HepG2 (cell line): Measurements from ENCODE around the gene CAMKK1. TPM values are rescaled to one million over a fixed set of nuclear protein-coding genes. Genes with fewer than 3 reads are reported as not detected.

Experiments
- ATF1 ChIP-seq: IDR thresholded peaks from 2 replicates; pipeline ENCODE4 v1.6.1; 2016; ENCODE audit warnings: mild to moderate bottlenecking, control low read depth
- CC2D1A ChIP-seq: sonication (generic); formaldehyde crosslinking; IDR thresholded peaks from 2 replicates; pipeline ENCODE4 v1.8.1; 2023; ENCODE audit warnings: mild to moderate bottlenecking, missing genetic modification reagents
- CEBPB ChIP-seq: IDR thresholded peaks from 2 replicates; pipeline ENCODE4 v1.6.1; 2011; ENCODE audit warnings: low read depth, low read length, improper control_type of control experiment, borderline replicate concordance
- DNMT1 ChIP-seq: sonication (generic); formaldehyde crosslinking; IDR thresholded peaks from 2 replicates; pipeline ENCODE4 v1.5.1; 2020; ENCODE audit warnings: mild to moderate bottlenecking, missing genetic modification reagents
- ELF4 ChIP-seq: sonication (generic); formaldehyde crosslinking; IDR thresholded peaks from 2 replicates; pipeline ENCODE4 v1.5.0; 2020; ENCODE audit warnings: missing genetic modification reagents, mild to moderate bottlenecking, moderate library complexity, borderline replicate concordance
- ISX ChIP-seq: sonication (generic); formaldehyde crosslinking; conservative IDR thresholded peaks from 2 replicates; pipeline ENCODE4 v1.5.0; 2020; ENCODE audit warnings: missing genetic modification reagents
- JDP2 ChIP-seq: sonication (generic); formaldehyde crosslinking; IDR thresholded peaks from 2 replicates; pipeline ENCODE4 v1.8.1; 2022; ENCODE audit warnings: missing genetic modification reagents, borderline replicate concordance
- MED13 ChIP-seq: sonication (generic); formaldehyde crosslinking; IDR thresholded peaks from 2 replicates; pipeline ENCODE4 v1.5.0; 2020; ENCODE audit warnings: missing genetic modification reagents
- MEIS2 ChIP-seq: sonication (generic); formaldehyde crosslinking; IDR thresholded peaks from 2 replicates; pipeline ENCODE4 v1.9.0; 2021; ENCODE audit warnings: mild to moderate bottlenecking, missing genetic modification reagents
- NFYC ChIP-seq: IDR thresholded peaks from 2 replicates; pipeline ENCODE4 v1.6.1; 2016; ENCODE audit warnings: missing genetic modification reagents, missing compliant biosample characterization
- SMAD1 ChIP-seq: sonication (generic); formaldehyde crosslinking; IDR thresholded peaks from 2 replicates; pipeline ENCODE4 v1.4.0; 2020; ENCODE audit warnings: missing genetic modification reagents, low read depth, mild to moderate bottlenecking, borderline replicate concordance
- TCF7L2 ChIP-seq: IDR thresholded peaks from 2 replicates; pipeline ENCODE4 v1.6.1; 2011; ENCODE audit warnings: mild to moderate bottlenecking, low read depth, low read length, moderate library complexity
- ZBTB21 ChIP-seq: sonication (generic); formaldehyde crosslinking; IDR thresholded peaks from 2 replicates; pipeline ENCODE4 v1.4.0; 2020; ENCODE audit warnings: missing genetic modification reagents
- ZFP62 ChIP-seq: sonication (generic); formaldehyde crosslinking; IDR thresholded peaks from 2 replicates; pipeline ENCODE4 v1.4.0; 2020; ENCODE audit warnings: missing genetic modification reagents
- ZFP82 ChIP-seq: sonication (generic); formaldehyde crosslinking; IDR thresholded peaks from 2 replicates; pipeline ENCODE4 v1.5.1; 2020; ENCODE audit warnings: mild to moderate bottlenecking, missing genetic modification reagents, borderline replicate concordance
- ZNF124 ChIP-seq: sonication (generic); formaldehyde crosslinking; IDR thresholded peaks from 2 replicates; pipeline ENCODE4 v1.4.0; 2020; ENCODE audit warnings: missing genetic modification reagents
- ZNF260 ChIP-seq: sonication (generic); formaldehyde crosslinking; IDR thresholded peaks from 2 replicates; pipeline ENCODE4 v1.4.0; 2020; ENCODE audit warnings: missing genetic modification reagents, low read depth, mild to moderate bottlenecking, borderline replicate concordance
- ZNF331 ChIP-seq: sonication (generic); formaldehyde crosslinking; IDR thresholded peaks from 2 replicates; pipeline ENCODE4 v1.4.0; 2020; ENCODE audit warnings: missing genetic modification reagents
- ZNF382 ChIP-seq: sonication (generic); formaldehyde crosslinking; IDR thresholded peaks from 2 replicates; pipeline ENCODE4 v1.5.0; 2020; ENCODE audit warnings: missing genetic modification reagents, mild to moderate bottlenecking, borderline replicate concordance
- ZNF44 ChIP-seq: sonication (generic); formaldehyde crosslinking; IDR thresholded peaks from 2 replicates; pipeline ENCODE4 v1.5.1; 2020; ENCODE audit warnings: mild to moderate bottlenecking, missing genetic modification reagents
- ZNF558 ChIP-seq: sonication (generic); formaldehyde crosslinking; IDR thresholded peaks from 2 replicates; pipeline ENCODE4 v1.9.0; 2022; ENCODE audit warnings: mild to moderate bottlenecking, missing genetic modification reagents, borderline replicate concordance
- ZNF562 ChIP-seq: sonication (generic); formaldehyde crosslinking; IDR thresholded peaks from 2 replicates; pipeline ENCODE4 v1.8.0; 2022; ENCODE audit warnings: missing genetic modification reagents, borderline replicate concordance
- ZNF644 ChIP-seq: IDR thresholded peaks from 2 replicates; pipeline ENCODE4 v1.6.1; 2016; ENCODE audit warnings: low read depth
- ZSCAN9 ChIP-seq: IDR thresholded peaks from 2 replicates; pipeline ENCODE4 v1.6.1; 2016; ENCODE audit warnings: borderline replicate concordance
- polyA plus RNA-seq, 8 experiments: library from polyadenylated mRNA; depleted of rRNA in 3 of 8; stranded (reverse) in 7 of 8; unstranded in 1 of 8; fragments of >200 nt; fragmentation: Illumina TruSeq in 4 of 8; extraction: Trizol in 4 of 8; gene quantifications; 2 replicates each; pipeline versions ENCODE4 v1.2.1 to v1.2.3, GENCODE V29; 2011 to 2016; ENCODE audit warnings: low read depth in 4 of 8, missing spikeins in 1 of 8, mixed read lengths in 1 of 8; ENCODE audit not compliant: insufficient read depth in 1 of 8
- total RNA-seq, 5 experiments: library from RNA; depleted of rRNA; stranded (reverse); fragments of >200 nt; fragmentation: Illumina TruSeq; extraction: Trizol; gene quantifications; 2 replicates each; pipeline ENCODE4 v1.2.3, GENCODE V29; 2016; ENCODE audit warnings: low read depth in 1 of 5
- TF ChIP-seq, protein P1 (sequence below): sonication (generic); formaldehyde crosslinking; IDR thresholded peaks from 2 replicates; pipeline ENCODE4 v1.8.0; 2022; ENCODE audit warnings: missing genetic modification reagents, mild to moderate bottlenecking, inconsistent platforms, borderline replicate concordance
- TF ChIP-seq, protein P2 (sequence below): IDR thresholded peaks from 2 replicates; pipeline ENCODE4 v1.6.1; 2016; ENCODE audit warnings: missing genetic modification reagents, missing compliant biosample characterization
- TF ChIP-seq, protein P3 (sequence below): sonication (generic); formaldehyde crosslinking; IDR thresholded peaks from 2 replicates; pipeline ENCODE4 v1.4.0; 2020; ENCODE audit warnings: missing genetic modification reagents, mild to moderate bottlenecking, borderline replicate concordance

Gene CAMKK1
- total and polyA plus RNA-seq, 2 of the 13 experiments (the other 11 are each of a cell fraction or from before 2014, with no cell fraction given), result 1.5 to 1.6 TPM

DNA sequence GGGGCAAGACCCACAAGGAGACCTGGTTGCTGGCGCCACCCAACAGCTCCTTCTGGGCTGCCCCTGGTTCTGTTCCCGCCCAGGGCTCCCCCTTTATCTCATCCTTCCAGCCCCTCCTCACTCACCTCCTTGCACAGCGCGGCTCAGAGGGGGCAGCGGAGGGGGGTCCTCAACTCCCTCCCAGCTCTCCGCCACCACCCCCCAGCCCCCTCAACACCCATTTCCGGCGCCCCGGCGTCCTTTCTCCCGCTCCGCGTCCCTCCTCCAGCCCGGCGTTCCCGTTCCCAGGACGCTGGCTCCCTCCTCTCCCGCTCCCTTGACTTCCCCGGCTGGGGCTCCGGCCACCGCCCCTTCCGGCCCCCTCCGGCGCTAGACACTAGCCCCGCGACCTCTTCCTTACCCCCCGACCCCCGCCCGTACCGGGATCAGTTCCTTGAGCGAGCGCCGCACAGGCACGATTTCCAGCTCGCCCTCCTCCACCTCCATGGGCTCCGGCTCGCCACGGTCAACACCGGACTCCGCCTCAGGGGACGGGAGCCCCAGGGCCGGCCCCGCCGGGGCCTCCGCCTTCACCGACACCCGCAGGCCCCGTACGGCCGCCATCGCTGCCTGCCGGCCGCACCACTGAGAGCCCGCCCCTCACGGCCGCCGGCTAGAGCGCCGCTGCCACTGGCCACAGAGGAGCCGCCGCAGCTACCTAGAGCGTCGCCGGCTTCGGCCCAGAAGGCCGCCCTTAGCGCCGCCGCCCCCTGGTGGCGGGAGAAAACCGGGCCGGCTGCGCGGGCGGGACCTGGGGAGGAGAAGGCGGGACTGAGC, 47.0 kb downstream of the CAMKK1 start, which contains the start of gene NCBP3 (continued):
- TF ChIP-seq, protein P1, sequence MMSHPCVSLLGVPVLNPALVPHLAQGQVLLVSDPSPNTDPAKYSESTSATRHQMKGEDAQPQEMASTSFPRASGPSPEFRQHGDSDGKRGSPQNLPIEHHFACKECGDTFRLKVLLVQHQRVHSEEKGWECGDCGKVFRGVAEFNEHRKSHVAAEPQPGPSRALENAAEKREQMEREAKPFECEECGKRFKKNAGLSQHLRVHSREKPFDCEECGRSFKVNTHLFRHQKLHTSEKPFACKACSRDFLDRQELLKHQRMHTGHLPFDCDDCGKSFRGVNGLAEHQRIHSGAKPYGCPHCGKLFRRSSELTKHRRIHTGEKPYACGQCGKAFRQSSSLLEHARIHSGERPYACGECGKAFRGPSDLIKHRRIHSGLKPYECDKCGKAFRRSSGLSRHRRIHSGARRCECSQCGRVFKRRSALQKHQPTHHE, result peak; percentile 85; the same call in 1 of the 2 replicates
- TF ChIP-seq ISX (no peak), ATF1 (CRISPR knock-in tag) (no peak), ZNF44 (CRISPR knock-in tag) (no peak), ZNF382 (CRISPR knock-in tag) (no peak), ELF4 (no peak), CEBPB (no peak), ZBTB21 (no peak), ZNF260 (CRISPR knock-in tag) (no peak), MED13 (CRISPR knock-in tag) (peak; percentile 66; the same call in 1 of the 2 replicates), CC2D1A (CRISPR knock-in tag) (no peak), NFYC (CRISPR knock-in tag) (0 out of 2 replicates have a peak, but pooled peaks have one; percentile 20), JDP2 (CRISPR knock-in tag) (no peak; the same call in 1 of the 2 replicates), ZNF558 (CRISPR knock-in tag) (no peak), ZNF644 (CRISPR knock-in tag) (no peak), TCF7L2 (no peak), ZSCAN9 (CRISPR knock-in tag) (peak; percentile 49; the same call in 1 of the 2 replicates), DNMT1 (CRISPR knock-in tag) (no peak), ZNF124 (CRISPR knock-in tag) (no peak), ZFP62 (no peak), ZNF562 (CRISPR knock-in tag) (no peak), ZNF331 (CRISPR knock-in tag) (peak; percentile 92), SMAD1 (CRISPR knock-in tag) (0 out of 2 replicates have a peak, but pooled peaks have one; percentile 58), MEIS2 (CRISPR knock-in tag) (peak; percentile 93), ZFP82 (peak; percentile 70; the same call in 1 of the 2 replicates)
- TF ChIP-seq, protein P2, sequence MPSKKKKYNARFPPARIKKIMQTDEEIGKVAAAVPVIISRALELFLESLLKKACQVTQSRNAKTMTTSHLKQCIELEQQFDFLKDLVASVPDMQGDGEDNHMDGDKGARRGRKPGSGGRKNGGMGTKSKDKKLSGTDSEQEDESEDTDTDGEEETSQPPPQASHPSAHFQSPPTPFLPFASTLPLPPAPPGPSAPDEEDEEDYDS, result peak; percentile 71; the same call in 1 of the 2 replicates
- TF ChIP-seq, protein P3, sequence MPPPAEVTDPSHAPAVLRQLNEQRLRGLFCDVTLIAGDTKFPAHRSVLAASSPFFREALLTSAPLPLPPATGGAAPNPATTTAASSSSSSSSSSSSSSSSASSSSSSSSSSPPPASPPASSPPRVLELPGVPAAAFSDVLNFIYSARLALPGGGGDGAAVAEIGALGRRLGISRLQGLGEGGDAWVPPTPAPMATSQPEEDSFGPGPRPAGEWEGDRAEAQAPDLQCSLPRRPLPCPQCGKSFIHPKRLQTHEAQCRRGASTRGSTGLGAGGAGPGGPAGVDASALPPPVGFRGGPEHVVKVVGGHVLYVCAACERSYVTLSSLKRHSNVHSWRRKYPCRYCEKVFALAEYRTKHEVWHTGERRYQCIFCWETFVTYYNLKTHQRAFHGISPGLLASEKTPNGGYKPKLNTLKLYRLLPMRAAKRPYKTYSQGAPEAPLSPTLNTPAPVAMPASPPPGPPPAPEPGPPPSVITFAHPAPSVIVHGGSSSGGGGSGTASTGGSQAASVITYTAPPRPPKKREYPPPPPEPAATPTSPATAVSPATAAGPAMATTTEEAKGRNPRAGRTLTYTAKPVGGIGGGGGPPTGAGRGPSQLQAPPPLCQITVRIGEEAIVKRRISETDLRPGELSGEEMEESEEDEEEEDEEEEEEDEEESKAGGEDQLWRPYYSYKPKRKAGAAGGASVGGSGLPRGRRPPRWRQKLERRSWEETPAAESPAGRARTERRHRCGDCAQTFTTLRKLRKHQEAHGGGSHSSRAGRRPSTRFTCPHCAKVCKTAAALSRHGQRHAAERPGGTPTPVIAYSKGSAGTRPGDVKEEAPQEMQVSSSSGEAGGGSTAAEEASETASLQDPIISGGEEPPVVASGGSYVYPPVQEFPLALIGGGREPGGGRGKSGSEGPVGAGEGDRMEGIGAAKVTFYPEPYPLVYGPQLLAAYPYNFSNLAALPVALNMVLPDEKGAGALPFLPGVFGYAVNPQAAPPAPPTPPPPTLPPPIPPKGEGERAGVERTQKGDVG (CRISPR knock-in tag), result no peak
